Measurements from ENCODE around the gene DISC1. TPM values are rescaled to one million over a fixed set of nuclear protein-coding genes. Genes with fewer than 3 reads are reported as not detected.

Gene DISC1
- total and polyA plus RNA-seq, 2 of the 13 experiments (the other 11 are each of a cell fraction or from before 2014, with no cell fraction given): 4.2 to 4.6 TPM

DNA sequence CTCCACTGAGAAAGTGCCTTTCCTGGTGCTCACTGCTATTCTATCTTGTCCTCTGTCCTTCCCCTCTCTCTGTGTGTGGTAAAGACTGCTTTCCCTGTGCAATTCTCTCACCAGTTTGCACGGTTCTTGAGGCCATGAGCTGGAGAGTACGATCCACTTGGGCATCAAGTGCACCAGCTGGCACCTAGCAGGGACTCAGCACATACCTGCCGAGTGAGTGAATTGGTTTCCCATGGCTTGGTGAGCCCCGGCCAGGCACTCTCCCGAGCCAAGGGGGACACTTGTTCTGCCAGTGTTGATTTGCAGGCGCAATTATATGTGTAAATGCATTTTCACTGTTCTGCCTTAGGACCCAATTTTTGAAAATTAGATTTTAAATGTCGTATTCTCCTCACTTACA lies 313.5 kb downstream of the DISC1 start:
- intact Hi-C loops (cut with micrococcal nuclease; ENCODE audit: unreplicated experiment) (no loop called here), in situ Hi-C loops (cut with HindIII; ENCODE audit: extremely low pct_ligation_motif_present, low pct_unique_long_range_greater_than_20kb) (no loop called here)
- 80% methylated on average over 7 of the region's 7 CpGs for WGBS (ENCODE audit: low lambda C conversion rate)
- no TSS peak for BruUV-seq (replicated peaks)
- TF ChIP-seq DR1 (CRISPR knock-in tag; IDR thresholded peaks at IDR 0.05) (no peak), SRY (CRISPR knock-in tag; IDR thresholded peaks at IDR 0.05) (no peak), ZBTB42 (CRISPR knock-in tag; IDR thresholded peaks at IDR 0.05) (no peak), RFXANK (CRISPR knock-in tag; IDR thresholded peaks at IDR 0.05) (no peak), TCF7L2 (IDR thresholded peaks at IDR 0.05; ENCODE audit: low read depth, low read length) (no peak), MLLT10 (CRISPR knock-in tag; IDR thresholded peaks at IDR 0.05) (no peak), TCF7 (IDR thresholded peaks at IDR 0.05; ENCODE audit: low read depth) (no peak), SOX5 (CRISPR knock-in tag; IDR thresholded peaks at IDR 0.05; ENCODE audit: borderline replicate concordance) (no peak), MAFK (conservative IDR thresholded peaks at IDR 0.05 in 1 of 2, IDR thresholded peaks at IDR 0.05 in 1 of 2; ENCODE audit: low read length in 2 of 2) (no peak), NR3C1 (CRISPR knock-in tag; IDR thresholded peaks at IDR 0.05) (no peak), ZBTB21 (CRISPR knock-in tag; IDR thresholded peaks at IDR 0.05) (no peak)
- TF ChIP-seq, protein P1, sequence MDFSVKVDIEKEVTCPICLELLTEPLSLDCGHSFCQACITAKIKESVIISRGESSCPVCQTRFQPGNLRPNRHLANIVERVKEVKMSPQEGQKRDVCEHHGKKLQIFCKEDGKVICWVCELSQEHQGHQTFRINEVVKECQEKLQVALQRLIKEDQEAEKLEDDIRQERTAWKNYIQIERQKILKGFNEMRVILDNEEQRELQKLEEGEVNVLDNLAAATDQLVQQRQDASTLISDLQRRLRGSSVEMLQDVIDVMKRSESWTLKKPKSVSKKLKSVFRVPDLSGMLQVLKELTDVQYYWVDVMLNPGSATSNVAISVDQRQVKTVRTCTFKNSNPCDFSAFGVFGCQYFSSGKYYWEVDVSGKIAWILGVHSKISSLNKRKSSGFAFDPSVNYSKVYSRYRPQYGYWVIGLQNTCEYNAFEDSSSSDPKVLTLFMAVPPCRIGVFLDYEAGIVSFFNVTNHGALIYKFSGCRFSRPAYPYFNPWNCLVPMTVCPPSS (IDR thresholded peaks at IDR 0.05): no peak
- DNase-seq (ENCODE audit: low spot score) (no peak), FAIRE-seq (no peak), ATAC-seq (no peak)
- Histone ChIP-seq H3K79me2 (ENCODE audit: insufficient read depth, low read length) (no peaks in the 10 kb centered on the region), H3K4me3 (replicated peaks in 1 of 3; ENCODE audit: insufficient read depth in 1 of 3, low read depth in 2 of 3, low read length in 3 of 3) (no peak overlapping the region), H3K27me3 (ENCODE audit: control insufficient read depth in 1 of 2, insufficient read depth in 2 of 2, low read length in 2 of 2) (no peaks in the 10 kb centered on the region), H3K4me1 (ENCODE audit: insufficient read depth, low read length) (peaks cover 23% of the 10 kb centered on the region), H3K9me3 (ENCODE audit: low read length) (no peaks in the 10 kb centered on the region), H3K4me2 (ENCODE audit: low read depth, low read length) (no peak overlapping the region), H4K20me1 (ENCODE audit: insufficient read depth, low read length) (no peaks in the 10 kb centered on the region; the same call in 1 of the 2 replicates), H2AFZ (ENCODE audit: low read length) (no peak overlapping the region), H3K27ac (ENCODE audit: extremely low read length, insufficient read depth, low read length) (no peak overlapping the region), H3K9ac (ENCODE audit: insufficient read depth, low read depth, low read length) (no peak overlapping the region), H3K36me3 (replicated peaks in 1 of 2; ENCODE audit: control insufficient read depth in 1 of 2, insufficient read depth in 2 of 2, low read length in 2 of 2) (no peaks in the 10 kb centered on the region; a peak in 2 of 5 replicates)
- ChIA-PET POLR2A (no interaction called here), CTCF (ENCODE audit: low intra/inter-chr PET ratio, low total read pairs) (no interaction called here)
